IMR-90 (cell line): ENCODE results near the gene POLR3E. TPM values are rescaled to one million over a fixed set of nuclear protein-coding genes. Genes with fewer than 3 reads are reported as not detected.
A peak's percentile ranks its signal among the peaks of the same experiment; 100 is the strongest.

Source experiments
- ATAC-seq: fragments of 200-7000 bp; cut with Tn5 transposase; 2 replicates; pipeline ENCODE4 v1.9.1; 2020; ENCODE audit warnings: low read depth, mild to moderate bottlenecking, moderate library complexity
- BruUV-seq: library from RNA; stranded (reverse); fragments of 400-500 nt; replicated peaks from 2 replicates; lab custom pipeline; 2021; lab: Mats Ljungman, UMichigan
- CTCF ChIA-PET: fragments of 300-600 bp; formaldehyde crosslinking; extraction: SDS; loops from one replicate; lab custom pipeline; 2021; ENCODE audit warnings: antibody characterized with exemption; lab: Yijun Ruan, JAX
- POLR2A ChIA-PET: fragments of 300-600 bp; sonication (Branson Sonifier 250); formaldehyde crosslinking; loops from one replicate; lab custom pipeline; 2022; ENCODE audit warnings: antibody characterized with exemption; ENCODE audit not compliant: unreplicated experiment; lab: Charles Lee
- DNase-seq: peaks from one replicate; pipeline ENCODE4 v3.0.0; 2013
- H2AFZ ChIP-seq: replicated peaks from 2 replicates; pipeline ENCODE3; 2013; ENCODE audit warnings: low read length, mild to moderate bottlenecking; ENCODE audit not compliant: poor library complexity
- H2AK5ac ChIP-seq: 2 replicates; pipeline ENCODE4 v1.6.1; 2013; ENCODE audit warnings: low read depth, low read length, inconsistent platforms
- H2AK9ac ChIP-seq: replicated peaks from 2 replicates; pipeline ENCODE3; 2013; ENCODE audit warnings: mild to moderate bottlenecking, low read depth, low read length, moderate library complexity; ENCODE audit not compliant: poor library complexity
- H2BK120ac ChIP-seq: 2 replicates; pipeline ENCODE4 v1.6.1; 2013; ENCODE audit warnings: low read depth, low read length, inconsistent platforms
- H2BK15ac ChIP-seq: 3 replicates; pipeline ENCODE4 v1.6.1; 2013; ENCODE audit warnings: low read depth, low read length, inconsistent platforms
- H2BK20ac ChIP-seq: 2 replicates; pipeline ENCODE4 v1.6.1; 2013; ENCODE audit warnings: low read depth, mild to moderate bottlenecking, inconsistent platforms, low read length, moderate library complexity
- H2BK5ac ChIP-seq: 2 replicates; pipeline ENCODE4 v1.6.1; 2013; ENCODE audit warnings: mild to moderate bottlenecking, low read depth, low read length, inconsistent platforms; ENCODE audit not compliant: poor library complexity, severe bottlenecking
- H3K14ac ChIP-seq: replicated peaks from 2 replicates; pipeline ENCODE4 v1.6.1; 2013; ENCODE audit warnings: low read depth, low read length, inconsistent platforms
- H3K18ac ChIP-seq: 2 replicates; pipeline ENCODE4 v1.6.1; 2013; ENCODE audit warnings: low read depth, low read length, control low read depth
- H3K23ac ChIP-seq: 2 replicates; pipeline ENCODE4 v1.6.1; 2013; ENCODE audit warnings: low read depth, low read length, inconsistent platforms
- H3K27ac ChIP-seq: 2 replicates; pipeline ENCODE4 v1.5.1; 2013; ENCODE audit warnings: mild to moderate bottlenecking, control low read depth, low read length; ENCODE audit not compliant: insufficient read depth
- H3K27me3 ChIP-seq: 2 replicates; pipeline ENCODE4 v1.6.1; 2013; ENCODE audit warnings: low read length; ENCODE audit not compliant: control insufficient read depth, insufficient read depth
- H3K36me3 ChIP-seq: 2 replicates; pipeline ENCODE4 v1.6.1; 2013; ENCODE audit warnings: low read length, mixed read lengths; ENCODE audit not compliant: control insufficient read depth, insufficient read depth
- H3K4ac ChIP-seq: 2 replicates; pipeline ENCODE4 v1.6.1; 2013; ENCODE audit warnings: low read depth, low read length, inconsistent platforms
- H3K4me1 ChIP-seq: 2 replicates; pipeline ENCODE4 v1.6.1; 2013; ENCODE audit warnings: low read length, mixed read lengths; ENCODE audit not compliant: control insufficient read depth, insufficient read depth
- H3K4me2 ChIP-seq: 2 replicates; pipeline ENCODE4 v1.6.1; 2013; ENCODE audit warnings: low read depth, mild to moderate bottlenecking, control low read depth, low read length, moderate library complexity
- H3K4me3 ChIP-seq: 2 replicates; pipeline ENCODE4 v1.5.1; 2013; ENCODE audit warnings: low read depth, mild to moderate bottlenecking, control low read depth, low read length, moderate library complexity; ENCODE audit not compliant: insufficient read depth
- H3K56ac ChIP-seq: 2 replicates; pipeline ENCODE4 v1.6.1; 2013; ENCODE audit warnings: low read length, inconsistent platforms; ENCODE audit not compliant: insufficient read depth; ENCODE audit errors: extremely low read depth
- H3K79me1 ChIP-seq, 2 experiments: 2 replicates each; pipeline ENCODE4 v1.6.1; 2013; ENCODE audit warnings: low read length in 2 of 2, inconsistent platforms in 1 of 2, low read depth in 1 of 2
- H3K9ac ChIP-seq: 2 replicates; pipeline ENCODE4 v1.6.1; 2013; ENCODE audit warnings: low read depth, low read length, control low read depth
- H3K9me1 ChIP-seq: 2 replicates; pipeline ENCODE4 v1.6.1; 2013; ENCODE audit warnings: low read length, inconsistent platforms; ENCODE audit not compliant: insufficient read depth
- H3K9me3 ChIP-seq: 2 replicates; pipeline ENCODE4 v1.6.1; 2013; ENCODE audit warnings: low read length; ENCODE audit not compliant: control insufficient read depth, insufficient read depth
- H4K20me1 ChIP-seq: 2 replicates; pipeline ENCODE4 v1.6.1; 2013; ENCODE audit warnings: low read length, inconsistent platforms; ENCODE audit not compliant: insufficient read depth
- H4K5ac ChIP-seq: 2 replicates; pipeline ENCODE4 v1.6.1; 2013; ENCODE audit warnings: mild to moderate bottlenecking, low read depth, low read length, control low read depth
- H4K8ac ChIP-seq, 2 experiments: 2 replicates each; pipeline ENCODE4 v1.6.1; 2013; ENCODE audit warnings: low read depth in 2 of 2, low read length in 2 of 2, control low read depth in 1 of 2, inconsistent platforms in 1 of 2
- H4K91ac ChIP-seq: 2 replicates; pipeline ENCODE4 v1.6.1; 2013; ENCODE audit warnings: low read depth, low read length, inconsistent platforms; ENCODE audit not compliant: insufficient read depth
- BHLHE40 ChIP-seq: fragments of 150-350 bp; IDR thresholded peaks from 2 replicates; pipeline ENCODE4 v1.6.1; 2016; ENCODE audit warnings: mild to moderate bottlenecking, low read depth, low read length
- CEBPB ChIP-seq: IDR thresholded peaks from 2 replicates; pipeline ENCODE4 v1.6.1; 2012; ENCODE audit warnings: low read depth, low read length, improper control_type of control experiment
- CTCF ChIP-seq: conservative IDR thresholded peaks from 2 replicates; pipeline ENCODE4 v1.5.1; 2012; ENCODE audit warnings: mild to moderate bottlenecking, low read depth, low read length, improper control_type of control experiment
- FOS ChIP-seq: fragments of 150-350 bp; IDR thresholded peaks from 2 replicates; pipeline ENCODE4 v1.6.1; 2016; ENCODE audit warnings: low read depth, low read length
- MAFK ChIP-seq: IDR thresholded peaks from 2 replicates; pipeline ENCODE4 v1.6.1; 2012; ENCODE audit warnings: low read depth, low read length, improper control_type of control experiment
- MXI1 ChIP-seq: IDR thresholded peaks from 2 replicates; pipeline ENCODE4 v1.6.1; 2012; ENCODE audit warnings: low read depth, mild to moderate bottlenecking, low read length, moderate library complexity, borderline replicate concordance
- NFE2L2 ChIP-seq: fragments of 150-350 bp; IDR thresholded peaks from 2 replicates; pipeline ENCODE4 v1.6.1; 2016; ENCODE audit warnings: low read depth, mild to moderate bottlenecking, low read length
- POLR2A ChIP-seq: IDR thresholded peaks from 2 replicates; pipeline ENCODE4 v1.6.1; 2012; ENCODE audit warnings: mild to moderate bottlenecking, low read depth, low read length
- RAD21 ChIP-seq: IDR thresholded peaks from 2 replicates; pipeline ENCODE4 v1.6.1; 2012; ENCODE audit warnings: low read length, improper control_type of control experiment
- RFX5 ChIP-seq: IDR thresholded peaks from 2 replicates; pipeline ENCODE4 v1.8.0; 2012; ENCODE audit warnings: low read depth, mild to moderate bottlenecking, low read length, moderate library complexity
- SMC3 ChIP-seq: fragments of 150-350 bp; IDR thresholded peaks from 2 replicates; pipeline ENCODE4 v1.6.1; 2016; ENCODE audit warnings: low read depth, mild to moderate bottlenecking, antibody characterized with exemption, low read length, moderate library complexity
- WGBS, 2 experiments: methylation state at CpG; one replicate each; pipeline versions ENCODE4 v1.1.5 to v1.1.7; 2013; ENCODE audit warnings: missing lambda C conversion rate in 2 of 2; ENCODE audit not compliant: insufficient read length in 1 of 2; ENCODE audit errors: extremely low coverage in 2 of 2; 5-methylcytosine and 5-hydroxymethylcytosine counted together
- dilution Hi-C: fragments of 300-500 bp; cut with HindIII; formaldehyde crosslinking; loops from one replicate; pipeline ENCODE4 v1.14.3; 2018; ENCODE audit warnings: low sequenced_read_pairs; ENCODE audit not compliant: unreplicated experiment
- in situ Hi-C: fragments of 300-500 bp; cut with MboI; formaldehyde crosslinking; loops from 3 replicates; pipeline ENCODE4 v1.14.3; 2019; ENCODE audit warnings: low sequenced_read_pairs, inconsistent platforms, mixed read lengths
- intact Hi-C: fragments of 100-400 bp; cut with micrococcal nuclease; formaldehyde crosslinking; loops from 2 replicates; pipeline ENCODE4 v1.10.0; 2022
- polyA plus RNA-seq, 3 experiments: library from polyadenylated mRNA; depleted of rRNA; stranded (reverse); fragments of >200 nt; gene quantifications; 2 replicates each; pipeline ENCODE4 v1.2.3, GENCODE V29; 2012; ENCODE audit warnings: low replicate concordance in 1 of 3
- total RNA-seq: library from RNA; depleted of rRNA; stranded (reverse); fragments of >200 nt; gene quantifications from 2 replicates; pipeline ENCODE4 v1.2.3, GENCODE V29; 2012

POLR3E gene
- total and polyA plus RNA-seq, 2 of the 4 experiments (the other 2 are of a cell fraction), result 19.9 to 46.0 TPM

GRCh38 chr16:22313876-22314470 is 16.8 kb downstream of the POLR3E start:
- Histone ChIP-seq H3K18ac (no peak overlapping the region), H3K36me3 (peaks cover 55% of the 10 kb centered on the region), H4K8ac (no peak overlapping the region), H3K27me3 (no peaks in the 10 kb centered on the region), H4K91ac (no peak overlapping the region), H2BK15ac (no peak overlapping the region), H3K23ac (no peak overlapping the region), H2BK20ac (no peak overlapping the region), H3K79me1 (peaks cover 0 to 4% of the 10 kb centered on the region in 2 experiments; a peak in 1 of 4 replicates), H2BK120ac (no peak overlapping the region), H3K4me3 (no peak overlapping the region), H3K9ac (no peak overlapping the region), H2AK9ac (peak overlapping the region; percentile 73), H4K20me1 (no peaks in the 10 kb centered on the region; the same call in 1 of the 2 replicates), H3K4me2 (no peak overlapping the region), H2AK5ac (no peak overlapping the region), H3K56ac (no peak overlapping the region), H3K9me1 (no peaks in the 10 kb centered on the region), H3K9me3 (no peaks in the 10 kb centered on the region), H2BK5ac (no peak overlapping the region), H4K5ac (no peak overlapping the region), H2AFZ (no peak overlapping the region), H3K4me1 (no peaks in the 10 kb centered on the region), H3K14ac (no peak overlapping the region), H3K27ac (no peak overlapping the region), H3K4ac (no peak overlapping the region)
- 96% methylated on average over 6 of the region's 10 CpGs; no CpG with 5 or more reads in 1 of the 2 experiments for WGBS, 2 experiments
- in situ Hi-C loops (no loop called here), dilution Hi-C loops (no loop called here), intact Hi-C loops (no loop called here)
- TF ChIP-seq CTCF (no peak), NFE2L2 (no peak), MAFK (no peak), CEBPB (no peak), FOS (no peak), RFX5 (no peak), MXI1 (no peak), SMC3 (no peak), RAD21 (no peak), BHLHE40 (no peak), POLR2A (no peak)
- no TSS peak for BruUV-seq
- ATAC-seq, result no peak
- ChIA-PET CTCF (no interaction called here), POLR2A (no interaction called here)
- DNase-seq, result no peak
